H1 (cell line): Measurements from ENCODE around the gene C1orf74. TPM values are rescaled to one million over a fixed set of nuclear protein-coding genes. Genes with fewer than 3 reads are reported as not detected.

Experiments used
- CHD2 ChIP-seq: IDR thresholded peaks from 2 replicates; pipeline ENCODE4 v1.6.1; 2012; ENCODE audit warnings: low read length, improper control_type of control experiment
- polyA plus RNA-seq, 7 experiments: library from polyadenylated mRNA; depleted of rRNA in 3 of 7; stranded (reverse) in 5 of 7; unstranded in 2 of 7; fragments of >200 nt in 5 of 7; fragments of 200-250 nt in 2 of 7; gene quantifications; 1 replicate in 5 of 7; 2 replicates in 1 of 7; 4 replicates in 1 of 7; pipeline versions ENCODE4 v1.2.1 to v1.2.3, GENCODE V29; 2011 to 2013; ENCODE audit warnings: missing spikeins in 2 of 7, mixed read lengths in 2 of 7
- total RNA-seq: library from RNA; stranded (reverse); fragmentation: NEBNext Ultra II Directional; extraction: Animal tissue kit (Norgen Biotek cat#: 25700); gene quantifications from 2 replicates; pipeline ENCODE4 v1.2.1, GENCODE V29; 2021
- TF ChIP-seq, protein P1 (sequence below): IDR thresholded peaks from 2 replicates; pipeline ENCODE4 v1.6.1; 2012; ENCODE audit warnings: low read length, inconsistent platforms
- TF ChIP-seq, protein P2 (sequence below): IDR thresholded peaks from 2 replicates; pipeline ENCODE4 v1.6.1; 2011; ENCODE audit warnings: low read depth, mild to moderate bottlenecking, low read length; ENCODE audit not compliant: insufficient read depth

Gene C1orf74
- total and polyA plus RNA-seq, 2 of the 8 experiments (the other 6 are each of a cell fraction or from before 2014, with no cell fraction given), result 3.1 to 3.9 TPM

DNA sequence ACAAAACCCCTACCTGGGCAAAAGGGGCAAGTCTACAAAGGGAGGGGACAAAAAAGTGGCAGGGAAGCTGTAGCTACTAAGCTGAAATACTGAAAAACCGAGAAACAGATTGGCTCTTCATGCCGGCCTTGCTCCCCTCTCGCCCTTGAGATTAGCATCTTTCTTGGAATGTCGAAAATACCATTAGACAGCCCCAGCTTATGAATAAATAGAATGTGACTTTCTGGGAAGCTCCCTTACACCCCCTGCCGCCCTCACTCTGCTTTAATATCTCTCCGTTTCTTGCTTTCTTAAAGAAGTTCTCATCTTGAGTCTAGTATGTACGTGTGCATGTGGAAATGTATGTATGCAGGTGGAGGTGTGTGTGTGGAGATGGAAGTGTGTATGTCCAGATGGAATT lies 14.4 kb downstream of the C1orf74 start (continued):
- no peak for TF ChIP-seq CHD2
- TF ChIP-seq, protein P1, sequence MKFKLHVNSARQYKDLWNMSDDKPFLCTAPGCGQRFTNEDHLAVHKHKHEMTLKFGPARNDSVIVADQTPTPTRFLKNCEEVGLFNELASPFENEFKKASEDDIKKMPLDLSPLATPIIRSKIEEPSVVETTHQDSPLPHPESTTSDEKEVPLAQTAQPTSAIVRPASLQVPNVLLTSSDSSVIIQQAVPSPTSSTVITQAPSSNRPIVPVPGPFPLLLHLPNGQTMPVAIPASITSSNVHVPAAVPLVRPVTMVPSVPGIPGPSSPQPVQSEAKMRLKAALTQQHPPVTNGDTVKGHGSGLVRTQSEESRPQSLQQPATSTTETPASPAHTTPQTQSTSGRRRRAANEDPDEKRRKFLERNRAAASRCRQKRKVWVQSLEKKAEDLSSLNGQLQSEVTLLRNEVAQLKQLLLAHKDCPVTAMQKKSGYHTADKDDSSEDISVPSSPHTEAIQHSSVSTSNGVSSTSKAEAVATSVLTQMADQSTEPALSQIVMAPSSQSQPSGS, result no peak
- TF ChIP-seq, protein P2, sequence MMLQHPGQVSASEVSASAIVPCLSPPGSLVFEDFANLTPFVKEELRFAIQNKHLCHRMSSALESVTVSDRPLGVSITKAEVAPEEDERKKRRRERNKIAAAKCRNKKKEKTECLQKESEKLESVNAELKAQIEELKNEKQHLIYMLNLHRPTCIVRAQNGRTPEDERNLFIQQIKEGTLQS, result no peak
- TF ChIP-seq, all 59 proteins: peak for 0
